GM23338 (cell line): ENCODE results near the gene OBSL1. TPM values are rescaled to one million over a fixed set of nuclear protein-coding genes. Genes with fewer than 3 reads are reported as not detected.

Experiments
- ATAC-seq: fragments of 200-7000 bp; cut with Tn5 transposase; 3 replicates; pipeline ENCODE4 v1.9.1; 2020
- DNase-seq: peaks from one replicate; pipeline ENCODE4 v3.0.0-alpha.2; 2015; ENCODE audit warnings: low spot score
- H2AFZ ChIP-seq: fragments of 200-600 bp; sonication (generic); 2 replicates; pipeline ENCODE4 v1.8.0; 2016; ENCODE audit warnings: antibody characterized with exemption, mild to moderate bottlenecking, moderate library complexity
- H3F3A ChIP-seq: fragments of 200-600 bp; sonication (generic); replicated peaks from 2 replicates; pipeline ENCODE4 v1.8.0; 2017; ENCODE audit warnings: antibody characterized with exemption, mixed run types, low read depth
- H3K27ac ChIP-seq: fragments of 200-600 bp; sonication (generic); 2 replicates; pipeline ENCODE4 v1.6.1; 2016; ENCODE audit warnings: low read depth
- H3K27me3 ChIP-seq: fragments of 200-600 bp; sonication (generic); 2 replicates; pipeline ENCODE4 v1.8.0; 2016; ENCODE audit warnings: mild to moderate bottlenecking, mixed run types, moderate library complexity; ENCODE audit not compliant: insufficient read depth
- H3K36me3 ChIP-seq: fragments of 200-600 bp; sonication (generic); 2 replicates; pipeline ENCODE4 v1.8.0; 2016; ENCODE audit warnings: mild to moderate bottlenecking; ENCODE audit not compliant: insufficient read depth
- H3K4me1 ChIP-seq: fragments of 200-600 bp; sonication (generic); 2 replicates; pipeline ENCODE4 v1.8.0; 2016; ENCODE audit warnings: mild to moderate bottlenecking, moderate library complexity; ENCODE audit not compliant: insufficient read depth
- H3K4me2 ChIP-seq: fragments of 200-600 bp; sonication (generic); 2 replicates; pipeline ENCODE4 v1.7.1; 2017; ENCODE audit warnings: mixed run types
- H3K4me3 ChIP-seq: fragments of 200-600 bp; sonication (generic); 2 replicates; pipeline ENCODE4 v1.6.1; 2016; ENCODE audit warnings: mixed run types
- H3K79me2 ChIP-seq: fragments of 200-600 bp; sonication (generic); replicated peaks from 2 replicates; pipeline ENCODE4 v1.8.0; 2017; ENCODE audit warnings: mild to moderate bottlenecking; ENCODE audit not compliant: insufficient read depth
- H3K9me2 ChIP-seq: fragments of 200-600 bp; sonication (generic); 2 replicates; pipeline ENCODE4 v1.8.0; 2017; ENCODE audit not compliant: insufficient read depth
- H4K20me1 ChIP-seq: fragments of 200-600 bp; sonication (generic); replicated peaks from 2 replicates; pipeline ENCODE4 v1.8.0; 2017; ENCODE audit warnings: mild to moderate bottlenecking; ENCODE audit not compliant: insufficient read depth
- H3K27ac Mint-ChIP-seq: 2 replicates; pipeline ENCODE4 v1.8.0; 2020; ENCODE audit warnings: inconsistent platforms, mild to moderate bottlenecking, moderate library complexity, mixed read lengths
- H3K27me3 Mint-ChIP-seq: 3 replicates; pipeline ENCODE4 v1.8.0; 2022; ENCODE audit warnings: low read depth, mild to moderate bottlenecking, moderate library complexity, mixed read lengths, inconsistent platforms; ENCODE audit not compliant: insufficient read depth, poor library complexity
- H3K36me3 Mint-ChIP-seq: 3 replicates; pipeline ENCODE4 v1.8.0; 2021; ENCODE audit warnings: low read depth, mild to moderate bottlenecking, inconsistent platforms, moderate library complexity, mixed read lengths
- H3K4me1 Mint-ChIP-seq: 3 replicates; pipeline ENCODE4 v1.8.0; 2020; ENCODE audit warnings: mild to moderate bottlenecking, inconsistent platforms, mixed read lengths
- H3K4me3 Mint-ChIP-seq: 3 replicates; pipeline ENCODE4 v1.8.0; 2021; ENCODE audit warnings: moderate library complexity, mild to moderate bottlenecking, inconsistent platforms, mixed read lengths
- H3K9me3 Mint-ChIP-seq: 3 replicates; pipeline ENCODE4 v1.8.0; 2020; ENCODE audit warnings: moderate library complexity, mild to moderate bottlenecking, inconsistent platforms, mixed read lengths
- CREB1 ChIP-seq: fragments of 250-450 bp; sonication (Bioruptor Pico); IDR thresholded peaks from 2 replicates; pipeline ENCODE4 v1.5.0; 2020; ENCODE audit warnings: low read depth, mild to moderate bottlenecking, moderate library complexity
- EZH2 ChIP-seq: fragments of 200-600 bp; sonication (generic); IDR thresholded peaks from one replicate; pipeline ENCODE4 v1.8.0; 2017; ENCODE audit warnings: antibody characterized with exemption, mild to moderate bottlenecking, low read depth; ENCODE audit not compliant: unreplicated experiment
- EZH2phosphoT487 ChIP-seq: fragments of 200-600 bp; sonication (generic); IDR thresholded peaks from one replicate; pipeline ENCODE4 v1.8.1; 2018; ENCODE audit warnings: antibody characterized with exemption; ENCODE audit not compliant: unreplicated experiment
- JUNB ChIP-seq: IDR thresholded peaks from one replicate; pipeline ENCODE4 v1.6.1; 2016; ENCODE audit warnings: antibody characterized with exemption; ENCODE audit not compliant: unreplicated experiment
- NANOG ChIP-seq: IDR thresholded peaks from 2 replicates; pipeline ENCODE4 v1.6.1; 2016; ENCODE audit warnings: antibody characterized with exemption, borderline replicate concordance
- POLR2AphosphoS5 ChIP-seq: IDR thresholded peaks from 2 replicates; pipeline ENCODE4 v1.6.1; 2016; ENCODE audit warnings: antibody characterized with exemption, low read depth
- STAT1 ChIP-seq: IDR thresholded peaks from one replicate; pipeline ENCODE4 v1.6.1; 2016; ENCODE audit warnings: antibody characterized with exemption; ENCODE audit not compliant: unreplicated experiment
- ZNF114 ChIP-seq: fragments of 250-450 bp; sonication (Bioruptor Pico); IDR thresholded peaks from 2 replicates; pipeline ENCODE4 v1.5.0; 2020; ENCODE audit warnings: mild to moderate bottlenecking, moderate library complexity
- ZNF331 ChIP-seq: fragments of 250-450 bp; sonication (Bioruptor Pico); IDR thresholded peaks from 2 replicates; pipeline ENCODE4 v1.5.0; 2020; ENCODE audit warnings: low read depth, mild to moderate bottlenecking, moderate library complexity
- ZNF462 ChIP-seq: fragments of 250-450 bp; sonication (Bioruptor Pico); IDR thresholded peaks from 2 replicates; pipeline ENCODE4 v1.5.0; 2020; ENCODE audit warnings: mild to moderate bottlenecking, moderate library complexity
- polyA plus RNA-seq: library from polyadenylated mRNA; unstranded; fragments of >200 nt; fragmentation: Nextera tagmentation; extraction: Ambion mirVana; gene quantifications from 2 replicates; pipeline ENCODE4 v1.2.1, GENCODE V29; 2016
- total RNA-seq: library from RNA; depleted of rRNA; stranded (reverse); fragments of >200 nt; shearing (Covaris generic); gene quantifications from 2 replicates; pipeline ENCODE4 v1.2.3, GENCODE V29; 2014

The OBSL1 gene
- total and polyA plus RNA-seq, 2 experiments from 2014 or later = 94.9 to 207 TPM

GRCh38 chr2:219570924-219571310 is 422 bp downstream of the OBSL1 start (continued):
- no peak for TF ChIP-seq ZNF462 (CRISPR knock-in tag)

- peak overlapping the region; percentile 72 for H3K27ac Mint-ChIP-seq
- DNase-seq (peak; percentile 71), ATAC-seq (peak; percentile 11)
- H3K27ac ChIP-seq = no peak overlapping the region
- peaks cover 48% of the 10 kb centered on the region for H3K4me1 Mint-ChIP-seq
- peaks cover 33% of the 10 kb centered on the region for H3K27me3 Mint-ChIP-seq
- peaks cover 45% of the 10 kb centered on the region for H3K36me3 Mint-ChIP-seq
- H3K4me3 ChIP-seq = peak overlapping the region; percentile 71
- H3K9me2 ChIP-seq = 0 out of 2 replicates have a peak, but pooled peaks cover 1% of the 10 kb centered on the region
- H3K4me3 Mint-ChIP-seq = peak overlapping the region; percentile 79
- peak overlapping the region; percentile 89 for H3K4me2 ChIP-seq
- peaks cover 23% of the 10 kb centered on the region for H3F3A ChIP-seq
- H3K79me2 ChIP-seq = peaks cover 10% of the 10 kb centered on the region; the same call in 1 of the 2 replicates
- peaks cover 13% of the 10 kb centered on the region for H3K27me3 ChIP-seq
- no peak overlapping the region for H2AFZ ChIP-seq
- no peaks in the 10 kb centered on the region for H4K20me1 ChIP-seq
- peaks cover 40% of the 10 kb centered on the region for H3K4me1 ChIP-seq
- peaks cover 2% of the 10 kb centered on the region; the same call in 1 of the 3 replicates for H3K9me3 Mint-ChIP-seq
- no peaks in the 10 kb centered on the region; the same call in 1 of the 2 replicates for H3K36me3 ChIP-seq
- TF ChIP-seq JUNB = no peak
- no peak for TF ChIP-seq EZH2phosphoT487
- no peak for TF ChIP-seq POLR2AphosphoS5
- TF ChIP-seq ZNF331 (CRISPR knock-in tag) = no peak
- TF ChIP-seq STAT1 = no peak
- TF ChIP-seq NANOG = no peak
- TF ChIP-seq ZNF114 (CRISPR knock-in tag) = no peak
- no peak for TF ChIP-seq ZNF462 (CRISPR knock-in tag)
- no peak for TF ChIP-seq CREB1
- TF ChIP-seq EZH2 = no peak
Observed at GRCh38 chr2:219570194-219570923, 980 bp downstream of the OBSL1 start.
